RWPE2 (cell line): ENCODE data around the gene MISP.

Experiments used
- ATAC-seq: fragments of 200-7000 bp; cut with Tn5 transposase; 3 replicates; pipeline ENCODE4 v1.9.1; 2021; ENCODE audit warnings: low read depth
- DNase-seq: peaks from one replicate; pipeline ENCODE4 v3.0.0-alpha.2; 2020; ENCODE audit warnings: low spot score
- H3K27ac ChIP-seq: fragments of 450-650 bp; 2 replicates; pipeline ENCODE4 v1.5.1; 2017; ENCODE audit warnings: mild to moderate bottlenecking; ENCODE audit not compliant: poor library complexity, severe bottlenecking
- H3K27me3 ChIP-seq: fragments of 250-450 bp; sonication (Bioruptor Pico); 2 replicates; pipeline ENCODE4 v1.5.1; 2021; ENCODE audit warnings: mild to moderate bottlenecking, moderate library complexity; ENCODE audit not compliant: insufficient read depth, poor library complexity, severe bottlenecking
- H3K36me3 ChIP-seq: fragments of 250-450 bp; sonication (Bioruptor Pico); 2 replicates; pipeline ENCODE4 v1.5.1; 2020; ENCODE audit warnings: low read depth, mild to moderate bottlenecking, moderate library complexity
- H3K4me1 ChIP-seq: fragments of 250-450 bp; sonication (Bioruptor Pico); 2 replicates; pipeline ENCODE4 v1.5.1; 2021; ENCODE audit warnings: mild to moderate bottlenecking, moderate library complexity; ENCODE audit not compliant: insufficient read depth, poor library complexity, severe bottlenecking
- H3K4me3 ChIP-seq: fragments of 250-450 bp; sonication (Bioruptor Pico); 2 replicates; pipeline ENCODE4 v1.5.1; 2021; ENCODE audit warnings: mild to moderate bottlenecking, moderate library complexity; ENCODE audit not compliant: severe bottlenecking
- H3K9me3 ChIP-seq: fragments of 250-450 bp; sonication (Bioruptor Pico); 2 replicates; pipeline ENCODE4 v1.5.1; 2021; ENCODE audit warnings: mild to moderate bottlenecking, moderate library complexity; ENCODE audit not compliant: severe bottlenecking
- TF ChIP-seq, protein P1 (sequence below): fragments of 450-650 bp; IDR thresholded peaks from one replicate; pipeline ENCODE4 v1.5.1; 2017; ENCODE audit warnings: mild to moderate bottlenecking, moderate library complexity; ENCODE audit not compliant: poor library complexity, severe bottlenecking

Gene MISP

DNA sequence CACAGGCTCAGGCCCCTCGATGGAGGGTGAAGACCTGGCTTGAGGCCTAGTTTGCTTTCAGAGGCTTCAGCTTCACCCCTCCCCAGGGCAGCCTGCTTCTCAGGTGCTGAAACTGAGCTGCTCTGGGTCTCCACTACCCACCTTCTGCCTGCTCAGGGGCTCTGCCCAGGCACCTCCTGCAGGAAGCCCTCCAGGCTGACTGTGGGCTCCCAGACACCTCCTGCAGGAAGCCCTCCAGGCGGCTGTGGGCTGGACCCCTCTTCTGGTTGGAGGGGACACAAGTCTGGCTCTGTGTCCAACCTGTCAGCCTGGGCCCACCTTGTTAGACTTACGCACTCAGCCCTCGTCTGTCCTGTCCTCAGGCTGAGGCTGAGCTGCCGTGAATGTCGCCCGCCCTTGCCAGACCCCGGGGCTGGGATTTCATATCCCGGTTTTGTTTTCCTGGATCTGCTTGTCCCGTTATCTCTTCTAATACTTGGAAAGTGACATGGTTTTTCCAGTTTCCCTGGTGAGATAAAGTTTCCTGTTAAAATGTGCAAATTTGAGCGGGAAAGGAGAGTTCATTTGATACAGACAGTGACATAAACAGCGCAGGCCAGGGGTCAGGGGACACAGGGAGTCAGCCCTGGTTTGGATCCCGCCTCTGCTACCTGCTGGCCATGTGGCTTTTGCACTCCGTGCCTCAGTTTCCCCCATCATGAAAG, 20.8 kb upstream of the MISP start:
- Histone ChIP-seq H3K27ac (no peak overlapping the region), H3K27me3 (no peaks in the 10 kb centered on the region), H3K4me1 (no peaks in the 10 kb centered on the region), H3K4me3 (no peak overlapping the region), H3K9me3 (no peaks in the 10 kb centered on the region), H3K36me3 (no peaks in the 10 kb centered on the region)
- DNase-seq (no peak), ATAC-seq (no peak)
- TF ChIP-seq, protein P1, sequence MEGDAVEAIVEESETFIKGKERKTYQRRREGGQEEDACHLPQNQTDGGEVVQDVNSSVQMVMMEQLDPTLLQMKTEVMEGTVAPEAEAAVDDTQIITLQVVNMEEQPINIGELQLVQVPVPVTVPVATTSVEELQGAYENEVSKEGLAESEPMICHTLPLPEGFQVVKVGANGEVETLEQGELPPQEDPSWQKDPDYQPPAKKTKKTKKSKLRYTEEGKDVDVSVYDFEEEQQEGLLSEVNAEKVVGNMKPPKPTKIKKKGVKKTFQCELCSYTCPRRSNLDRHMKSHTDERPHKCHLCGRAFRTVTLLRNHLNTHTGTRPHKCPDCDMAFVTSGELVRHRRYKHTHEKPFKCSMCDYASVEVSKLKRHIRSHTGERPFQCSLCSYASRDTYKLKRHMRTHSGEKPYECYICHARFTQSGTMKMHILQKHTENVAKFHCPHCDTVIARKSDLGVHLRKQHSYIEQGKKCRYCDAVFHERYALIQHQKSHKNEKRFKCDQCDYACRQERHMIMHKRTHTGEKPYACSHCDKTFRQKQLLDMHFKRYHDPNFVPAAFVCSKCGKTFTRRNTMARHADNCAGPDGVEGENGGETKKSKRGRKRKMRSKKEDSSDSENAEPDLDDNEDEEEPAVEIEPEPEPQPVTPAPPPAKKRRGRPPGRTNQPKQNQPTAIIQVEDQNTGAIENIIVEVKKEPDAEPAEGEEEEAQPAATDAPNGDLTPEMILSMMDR = no peak

DNA sequence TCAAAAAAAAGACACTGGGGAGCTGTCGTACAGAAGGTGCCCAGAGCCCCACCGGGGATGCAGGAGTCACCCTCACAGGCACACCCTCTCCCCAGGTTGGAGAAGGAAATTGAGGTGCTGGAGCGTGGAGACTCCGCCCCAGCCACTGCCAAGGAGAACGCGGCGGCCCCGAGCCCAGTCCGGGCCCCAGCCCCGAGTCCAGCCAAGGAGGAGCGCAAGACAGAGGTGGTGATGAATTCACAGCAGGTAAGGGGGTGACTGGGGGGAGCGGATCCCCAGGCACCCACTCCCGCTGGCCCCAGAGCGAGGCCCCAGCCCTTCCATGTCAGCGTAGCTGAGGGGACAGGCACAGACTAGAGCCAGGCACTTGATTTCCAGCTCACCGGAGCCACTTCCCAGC, 19.9 kb upstream of the MISP start:
- TF ChIP-seq, protein P1 = no peak
- Histone ChIP-seq H3K27ac (no peak overlapping the region), H3K9me3 (no peaks in the 10 kb centered on the region), H3K4me3 (no peak overlapping the region), H3K36me3 (no peaks in the 10 kb centered on the region), H3K4me1 (no peaks in the 10 kb centered on the region), H3K27me3 (no peaks in the 10 kb centered on the region)
- no peak for ATAC-seq
- no peak for DNase-seq

DNA sequence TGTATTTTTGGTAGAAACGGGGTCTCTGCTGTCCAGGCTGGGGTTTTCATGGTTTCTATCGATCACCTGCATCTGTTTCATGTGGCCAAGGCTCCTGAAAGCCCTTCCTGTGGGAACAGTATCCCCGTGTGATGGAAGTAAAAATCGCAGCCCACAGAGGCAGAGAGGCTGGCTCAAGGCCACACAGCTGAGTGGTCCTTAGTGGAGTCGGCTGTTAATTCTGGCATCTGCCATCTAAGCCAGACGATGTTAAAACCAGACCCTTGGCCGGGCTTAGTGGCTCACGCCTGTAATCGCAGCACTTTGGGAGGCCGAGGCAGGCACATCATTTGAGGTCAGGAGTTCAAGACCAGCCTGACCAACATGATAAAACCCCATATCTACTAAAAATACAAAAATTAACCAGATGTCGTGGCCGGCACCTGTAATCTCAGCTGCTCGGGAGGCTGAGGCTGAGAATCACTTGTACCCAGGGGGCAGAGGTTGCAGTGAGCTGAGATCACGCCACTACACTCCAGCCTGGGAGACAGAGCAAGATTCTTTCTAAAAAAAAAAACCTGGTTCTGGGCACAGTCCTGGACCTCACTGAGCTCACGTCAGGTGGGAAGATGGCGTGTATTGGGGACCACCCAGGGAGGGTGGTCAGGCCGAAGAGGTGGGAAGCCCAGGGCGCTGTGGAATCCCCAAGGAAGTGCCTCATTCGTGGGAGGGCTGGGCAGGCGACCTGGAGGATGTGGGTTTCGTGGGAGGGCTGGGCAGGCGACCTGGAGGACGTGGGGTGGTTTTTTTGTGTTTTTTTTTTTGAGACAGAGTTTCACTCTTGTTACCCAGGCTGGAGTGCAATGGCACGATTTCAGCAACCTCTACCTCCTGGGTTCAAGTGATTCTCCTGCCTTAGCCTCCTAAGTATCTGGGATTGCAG, 18.5 kb upstream of the MISP start:
- Histone ChIP-seq H3K4me1 (no peaks in the 10 kb centered on the region), H3K4me3 (no peak overlapping the region), H3K27me3 (no peaks in the 10 kb centered on the region), H3K36me3 (no peaks in the 10 kb centered on the region), H3K27ac (no peak overlapping the region), H3K9me3 (no peaks in the 10 kb centered on the region)
- ATAC-seq (no peak), DNase-seq (no peak)
- TF ChIP-seq, protein P1 = no peak

DNA sequence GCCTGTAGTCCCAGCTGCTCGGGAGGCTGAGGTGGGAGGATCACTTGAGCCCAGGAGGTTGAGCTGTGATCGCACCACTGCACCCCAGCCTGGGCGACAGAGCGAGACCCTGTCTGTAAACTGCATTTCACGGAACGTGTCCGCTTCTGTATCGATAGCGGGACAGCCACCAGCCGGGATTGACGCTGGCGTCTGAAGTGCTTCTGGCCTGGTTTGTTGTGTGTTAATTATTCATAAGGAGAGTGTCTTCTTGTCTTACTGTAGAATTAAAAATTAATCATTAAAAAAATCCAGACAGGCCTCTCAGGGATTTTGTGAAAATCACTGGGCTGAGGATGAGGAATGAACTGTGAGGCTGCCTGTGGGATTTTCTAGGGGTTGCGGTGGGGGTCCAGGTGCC, 16.2 kb upstream of the MISP start:
- TF ChIP-seq, protein P1 = no peak
- no peak overlapping the region for H3K4me3 ChIP-seq
- no peaks in the 10 kb centered on the region for H3K9me3 ChIP-seq
- no peaks in the 10 kb centered on the region for H3K27me3 ChIP-seq
- H3K27ac ChIP-seq = no peak overlapping the region
- no peak for DNase-seq
- no peaks in the 10 kb centered on the region for H3K36me3 ChIP-seq
- no peak for ATAC-seq
- H3K4me1 ChIP-seq = no peaks in the 10 kb centered on the region

DNA sequence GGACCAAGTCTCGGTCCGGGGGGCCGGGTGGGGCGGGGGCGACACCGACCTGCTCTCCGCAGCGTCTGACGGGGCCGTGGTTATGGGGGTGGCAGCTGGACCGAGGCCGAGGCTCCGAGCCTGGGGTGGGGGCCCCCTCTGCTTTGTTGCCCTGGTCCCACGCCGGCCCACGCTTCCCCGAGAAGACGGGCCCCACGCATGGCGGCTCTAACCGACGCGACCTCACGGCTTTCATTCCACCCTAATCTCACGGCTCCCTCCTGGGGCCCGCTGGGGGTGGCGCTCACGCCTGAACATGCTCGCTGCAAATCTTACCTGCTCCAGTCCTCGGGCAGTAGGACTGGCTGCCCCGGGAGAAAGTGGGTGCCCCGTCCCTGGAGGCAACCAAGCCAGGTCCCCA, 14.8 kb upstream of the MISP start:
- Histone ChIP-seq H3K27ac (no peak overlapping the region), H3K36me3 (no peaks in the 10 kb centered on the region), H3K27me3 (no peaks in the 10 kb centered on the region), H3K4me3 (no peak overlapping the region), H3K4me1 (no peaks in the 10 kb centered on the region), H3K9me3 (no peaks in the 10 kb centered on the region)
- DNase-seq (no peak), ATAC-seq (no peak)
- TF ChIP-seq, protein P1 = no peak
